T-cell (primary cell): Measurements from ENCODE around the gene ECEL1. TPM values are rescaled to one million over a fixed set of nuclear protein-coding genes. Genes with fewer than 3 reads are reported as not detected.

Experiments used
- ATAC-seq, 4 experiments: fragments of 200-7000 bp in 3 of 4; fragments of 150-1000 bp in 1 of 4; cut with Tn5 transposase; replicated peaks in 1 of 4; 1 replicate in 3 of 4; 2 replicates in 1 of 4; pipeline ENCODE4 v1.10.0; 2021; ENCODE audit warnings: moderate library complexity in 3 of 4, mild to moderate bottlenecking in 2 of 4, moderate number of reproducible peaks in 1 of 4
- CTCF ChIA-PET, 2 donors: fragments of 300-600 bp; sonication (Branson Sonifier 250); formaldehyde crosslinking; loops; one replicate each; lab custom pipeline; 2022; ENCODE audit warnings: antibody characterized with exemption in 2 of 2; lab: Charles Lee
- POLR2A ChIA-PET, 2 donors: fragments of 300-600 bp; sonication (Branson Sonifier 250); formaldehyde crosslinking; loops; one replicate each; lab custom pipeline; 2022; ENCODE audit warnings: antibody characterized with exemption in 2 of 2; lab: Charles Lee
- DNase-seq, 35 experiments: peaks; one replicate each; pipeline versions ENCODE4 v3.0.0 to v3.0.0-alpha.2; 2013 to 2023
- H3K27ac ChIP-seq: one replicate; pipeline ENCODE4 v1.5.1; 2013; ENCODE audit warnings: low read length
- H3K27me3 ChIP-seq, 2 experiments: replicated peaks in 1 of 2; 1 replicate in 1 of 2; 2 replicates in 1 of 2; pipeline versions ENCODE4 v1.6.1 to v1.7.0; 2013; ENCODE audit warnings: low read length in 1 of 2, mixed read lengths in 1 of 2; ENCODE audit not compliant: control insufficient read depth in 2 of 2, insufficient read depth in 2 of 2; ENCODE audit errors: extremely low read depth in 1 of 2
- H3K36me3 ChIP-seq, 2 donors: 1 replicate in 1 of 2; 2 replicates in 1 of 2; pipeline versions ENCODE4 v1.6.1 to v1.7.0; 2013; ENCODE audit warnings: low read length in 1 of 2; ENCODE audit not compliant: control insufficient read depth in 2 of 2, insufficient read depth in 1 of 2; ENCODE audit errors: extremely low read depth in 1 of 2
- H3K4me1 ChIP-seq, 2 experiments: 1 replicate in 1 of 2; 2 replicates in 1 of 2; pipeline versions ENCODE4 v1.6.1 to v1.7.0; 2013; ENCODE audit warnings: low read length in 2 of 2, mixed read lengths in 1 of 2; ENCODE audit not compliant: insufficient read depth in 2 of 2, control insufficient read depth in 1 of 2; ENCODE audit errors: extremely low read depth in 1 of 2
- H3K4me3 ChIP-seq, 2 donors: 1 replicate in 1 of 2; 2 replicates in 1 of 2; pipeline versions ENCODE4 v1.5.1 to v1.7.0; 2013; ENCODE audit warnings: mild to moderate bottlenecking in 2 of 2, low read length in 1 of 2, moderate library complexity in 1 of 2; ENCODE audit not compliant: control insufficient read depth in 1 of 2; ENCODE audit errors: extremely low read depth in 1 of 2
- H3K9me3 ChIP-seq: 2 replicates; pipeline ENCODE4 v1.7.0; 2013
- H3K27ac Mint-ChIP-seq, 2 donors: one replicate each; pipeline ENCODE4 v1.8.0; 2020 to 2021; ENCODE audit warnings: mild to moderate bottlenecking in 2 of 2, mixed read lengths in 2 of 2
- H3K27me3 Mint-ChIP-seq, 2 donors: one replicate each; pipeline ENCODE4 v1.8.0; 2021 to 2022; ENCODE audit warnings: mixed read lengths in 2 of 2
- H3K36me3 Mint-ChIP-seq: one replicate; pipeline ENCODE4 v1.8.0; 2021; ENCODE audit warnings: mixed read lengths
- H3K4me1 Mint-ChIP-seq, 3 donors: one replicate each; pipeline ENCODE4 v1.8.0; 2020 to 2022; ENCODE audit warnings: mixed read lengths in 3 of 3, mild to moderate bottlenecking in 1 of 3
- H3K4me3 Mint-ChIP-seq, 3 donors: one replicate each; pipeline ENCODE4 v1.8.0; 2020 to 2022; ENCODE audit warnings: mild to moderate bottlenecking in 3 of 3, mixed read lengths in 3 of 3, moderate library complexity in 3 of 3
- H3K9me3 Mint-ChIP-seq, 3 donors: one replicate each; pipeline ENCODE4 v1.8.0; 2020 to 2022; ENCODE audit warnings: mixed read lengths in 3 of 3
- WGBS: methylation state at CpG from one replicate; pipeline ENCODE4 v1.1.5; 2013; ENCODE audit warnings: missing lambda C conversion rate; ENCODE audit not compliant: insufficient coverage; 5-methylcytosine and 5-hydroxymethylcytosine counted together
- total RNA-seq, 35 experiments: library from RNA in 6 of 35; stranded (reverse) in 6 of 35; fragments of 120-200 nt in 1 of 35; gene quantifications; one replicate each; pipeline versions ENCODE4 v1.2.1 to v1.2.4 and lab custom pipeline; 2013 to 2026

The ECEL1 gene
- total RNA-seq, 5 donors from 2014 or later (not counting 1 experiment from before 2014, with no cell fraction given) = 0.15 to 0.19 TPM; not detected in 3

- H3K4me1 Mint-ChIP-seq = no peaks in the 10 kb centered on the region
- peaks cover 13 to 23% of the 10 kb centered on the region in 2 donors for H3K27me3 Mint-ChIP-seq
- POLR2A ChIA-PET = interaction anchor here in 1 of 2 donors (0.6 kb wide), 1 partner anchor 372 kb away, joined by 4 read pairs; no protein-coding TSS in a partner anchor
- peaks cover 0 to 56% of the 10 kb centered on the region in 2 experiments for H3K27me3 ChIP-seq
- no peak overlapping the region for H3K4me3 ChIP-seq
- WGBS = 79% methylated on average over 7 of the region's 7 CpGs
- H3K36me3 ChIP-seq = no peaks in the 10 kb centered on the region
- no peaks in the 10 kb centered on the region for H3K9me3 ChIP-seq
- DNase-seq = no peak
- H3K4me1 ChIP-seq = no peaks in the 10 kb centered on the region
- H3K9me3 Mint-ChIP-seq = no peaks in the 10 kb centered on the region
- no peaks in the 10 kb centered on the region for H3K36me3 Mint-ChIP-seq
- H3K27ac ChIP-seq = no peak overlapping the region
- no peak overlapping the region for H3K27ac Mint-ChIP-seq
- no peak overlapping the region for H3K4me3 Mint-ChIP-seq
- ATAC-seq = no peak
- CTCF ChIA-PET = no interaction called here
Observed at GRCh38 chr2:232495292-232495691, 7.7 kb upstream of the ECEL1 start.

GRCh38 chr2:232494542-232494941 is 6.9 kb upstream of the ECEL1 start:
- ChIA-PET CTCF (no interaction called here), POLR2A (interaction anchor here in 1 of 2 donors (0.6 kb wide), 1 partner anchor 371 kb away, joined by 4 read pairs; no protein-coding TSS in a partner anchor)
- no peaks in the 10 kb centered on the region for H3K36me3 ChIP-seq
- H3K27me3 ChIP-seq = peaks cover 0 to 57% of the 10 kb centered on the region in 2 experiments
- no peak overlapping the region for H3K27ac ChIP-seq
- no peak overlapping the region for H3K4me3 ChIP-seq
- H3K9me3 Mint-ChIP-seq = no peaks in the 10 kb centered on the region
- H3K36me3 Mint-ChIP-seq = no peaks in the 10 kb centered on the region
- ATAC-seq (no peak), DNase-seq (no peak)
- H3K4me1 Mint-ChIP-seq = peaks cover 0 to 1% (median 0%) of the 10 kb centered on the region in 3 donors
- H3K9me3 ChIP-seq = no peaks in the 10 kb centered on the region
- H3K27ac Mint-ChIP-seq = no peak overlapping the region
- H3K4me1 ChIP-seq = no peaks in the 10 kb centered on the region
- peaks cover 14 to 24% of the 10 kb centered on the region in 2 donors for H3K27me3 Mint-ChIP-seq
- H3K4me3 Mint-ChIP-seq = no peak overlapping the region
- 94% methylated on average over 3 of the region's 5 CpGs for WGBS

GRCh38 chr2:232493701-232494474 is 6.3 kb upstream of the ECEL1 start:
- no peak for ATAC-seq
- Histone ChIP-seq H3K36me3 (no peaks in the 10 kb centered on the region), H3K27me3 (peaks cover 0 to 55% of the 10 kb centered on the region in 2 experiments), H3K27ac (no peak overlapping the region), H3K4me3 (no peak overlapping the region), H3K4me1 (no peaks in the 10 kb centered on the region), H3K9me3 (no peaks in the 10 kb centered on the region)
- Mint-ChIP-seq H3K27me3 (peaks cover 18 to 28% of the 10 kb centered on the region in 2 donors), H3K9me3 (no peaks in the 10 kb centered on the region), H3K27ac (no peak overlapping the region), H3K4me1 (peaks cover 0 to 3% (median 0%) of the 10 kb centered on the region in 3 donors), H3K4me3 (no peak overlapping the region), H3K36me3 (no peaks in the 10 kb centered on the region)
- ChIA-PET CTCF (no interaction called here), POLR2A (no interaction called here)
- DNase-seq = no peak
- 74% methylated on average over 6 of the region's 10 CpGs for WGBS

GRCh38 chr2:232492963-232493700 is 5.5 kb upstream of the ECEL1 start:
- ATAC-seq (no peak), DNase-seq (no peak)
- H3K27me3 ChIP-seq = peaks cover 0 to 61% of the 10 kb centered on the region in 2 experiments
- Mint-ChIP-seq H3K4me3 (no peak overlapping the region), H3K9me3 (no peaks in the 10 kb centered on the region), H3K27ac (no peak overlapping the region), H3K27me3 (peaks cover 22 to 30% of the 10 kb centered on the region in 2 donors), H3K36me3 (no peaks in the 10 kb centered on the region), H3K4me1 (peaks cover 0 to 8% (median 2%) of the 10 kb centered on the region in 3 donors)
- no peaks in the 10 kb centered on the region for H3K9me3 ChIP-seq
- ChIA-PET POLR2A (no interaction called here), CTCF (no interaction called here)
- no peak overlapping the region for H3K27ac ChIP-seq
- no peaks in the 10 kb centered on the region for H3K36me3 ChIP-seq
- 76% methylated on average over 19 of the region's 24 CpGs for WGBS
- H3K4me3 ChIP-seq = no peak overlapping the region
- peaks cover 0 to under 1% of the 10 kb centered on the region in 2 experiments for H3K4me1 ChIP-seq

- Mint-ChIP-seq H3K27me3 (peaks cover 22 to 33% of the 10 kb centered on the region in 2 donors), H3K9me3 (no peaks in the 10 kb centered on the region), H3K4me3 (no peak overlapping the region), H3K4me1 (peaks cover 0 to 8% (median 2%) of the 10 kb centered on the region in 3 donors), H3K36me3 (no peaks in the 10 kb centered on the region), H3K27ac (no peak overlapping the region)
- peaks cover 0 to 3% of the 10 kb centered on the region in 2 experiments for H3K4me1 ChIP-seq
- no peak overlapping the region for H3K27ac ChIP-seq
- H3K4me3 ChIP-seq = no peak overlapping the region
- CTCF ChIA-PET = no interaction called here
- no peaks in the 10 kb centered on the region for H3K36me3 ChIP-seq
- peaks cover 0 to 59% of the 10 kb centered on the region in 2 experiments for H3K27me3 ChIP-seq
- ATAC-seq = no peak
- DNase-seq = no peak
- WGBS = 100% methylated on average over 1 of the region's 8 CpGs
- no peaks in the 10 kb centered on the region for H3K9me3 ChIP-seq
- POLR2A ChIA-PET = no interaction called here
Observed at GRCh38 chr2:232492236-232492848, 4.7 kb upstream of the ECEL1 start.

GRCh38 chr2:232491139-232491780 is 3.6 kb upstream of the ECEL1 start:
- DNase-seq (no peak), ATAC-seq (no peak)
- H3K27me3 ChIP-seq = peaks cover 0 to 59% of the 10 kb centered on the region in 2 experiments
- Mint-ChIP-seq H3K4me1 (peaks cover 0 to 11% (median 6%) of the 10 kb centered on the region in 3 donors), H3K27ac (no peak overlapping the region), H3K9me3 (no peaks in the 10 kb centered on the region), H3K4me3 (no peak overlapping the region), H3K27me3 (peaks cover 22 to 36% of the 10 kb centered on the region in 2 donors), H3K36me3 (no peaks in the 10 kb centered on the region)
- H3K4me3 ChIP-seq = no peak overlapping the region
- no peaks in the 10 kb centered on the region for H3K9me3 ChIP-seq
- no peak overlapping the region for H3K27ac ChIP-seq
- 95% methylated on average over 12 of the region's 12 CpGs for WGBS
- ChIA-PET CTCF (no interaction called here), POLR2A (no interaction called here)
- H3K36me3 ChIP-seq = no peaks in the 10 kb centered on the region
- peaks cover 0 to 10% of the 10 kb centered on the region in 2 experiments for H3K4me1 ChIP-seq
